ENCODE data around the gene PTPN14.

- no peak for TF ChIP-seq MYC (IDR thresholded peaks at IDR 0.05; ENCODE audit: low read depth, low read length)
- no peak for TF ChIP-seq POLR2A (IDR thresholded peaks at IDR 0.05; ENCODE audit: extremely low read depth, insufficient read length)
Observed at GRCh38 chr1:214341459-214341858, 209.9 kb downstream of the PTPN14 start.

Data from NB4 (cell line).